22Rv1 (cell line): ENCODE data around the gene NUDT11.
"Not testable (repeated sequence)": the region's sequence is repeated elsewhere in the genome, so short reads cannot be mapped to it uniquely, and the experiment has no call there.

ENCODE experiments used
- ZFX ChIP-seq: fragments of 450-650 bp; IDR thresholded peaks from 2 replicates; pipeline ENCODE4 v1.6.1; 2017; ENCODE audit warnings: antibody characterized with exemption, borderline replicate concordance
- TF ChIP-seq, protein P1 (sequence below): fragments of 450-650 bp; IDR thresholded peaks from 2 replicates; pipeline ENCODE4 v1.5.1; 2017; ENCODE audit warnings: mild to moderate bottlenecking

DNA sequence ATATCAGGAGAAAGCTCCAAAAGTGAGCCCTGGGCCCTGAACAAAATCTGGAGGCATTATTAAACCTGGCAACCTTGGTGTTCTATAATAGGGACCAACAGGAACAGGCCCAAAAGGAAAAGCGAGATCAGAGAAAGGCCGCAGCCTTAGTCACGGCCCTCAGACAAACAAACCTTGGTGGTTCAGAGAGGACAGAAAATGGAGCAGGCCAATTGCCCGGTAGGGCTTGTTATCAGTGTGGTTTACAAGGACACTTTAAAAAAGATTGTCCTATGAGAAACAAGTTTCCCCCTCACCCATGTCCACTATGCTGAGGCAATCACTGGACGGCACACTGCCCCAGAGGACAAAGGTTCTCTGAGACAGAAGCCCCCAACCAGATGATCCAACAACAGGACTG is 14.0 kb downstream of the NUDT11 start:
- TF ChIP-seq, protein P1, sequence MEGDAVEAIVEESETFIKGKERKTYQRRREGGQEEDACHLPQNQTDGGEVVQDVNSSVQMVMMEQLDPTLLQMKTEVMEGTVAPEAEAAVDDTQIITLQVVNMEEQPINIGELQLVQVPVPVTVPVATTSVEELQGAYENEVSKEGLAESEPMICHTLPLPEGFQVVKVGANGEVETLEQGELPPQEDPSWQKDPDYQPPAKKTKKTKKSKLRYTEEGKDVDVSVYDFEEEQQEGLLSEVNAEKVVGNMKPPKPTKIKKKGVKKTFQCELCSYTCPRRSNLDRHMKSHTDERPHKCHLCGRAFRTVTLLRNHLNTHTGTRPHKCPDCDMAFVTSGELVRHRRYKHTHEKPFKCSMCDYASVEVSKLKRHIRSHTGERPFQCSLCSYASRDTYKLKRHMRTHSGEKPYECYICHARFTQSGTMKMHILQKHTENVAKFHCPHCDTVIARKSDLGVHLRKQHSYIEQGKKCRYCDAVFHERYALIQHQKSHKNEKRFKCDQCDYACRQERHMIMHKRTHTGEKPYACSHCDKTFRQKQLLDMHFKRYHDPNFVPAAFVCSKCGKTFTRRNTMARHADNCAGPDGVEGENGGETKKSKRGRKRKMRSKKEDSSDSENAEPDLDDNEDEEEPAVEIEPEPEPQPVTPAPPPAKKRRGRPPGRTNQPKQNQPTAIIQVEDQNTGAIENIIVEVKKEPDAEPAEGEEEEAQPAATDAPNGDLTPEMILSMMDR = not testable (repeated sequence)
- not testable (repeated sequence) for TF ChIP-seq ZFX
